GM18870 (cell line): ENCODE data around the gene MRFAP1L1.

ENCODE experiments used
- ATAC-seq: cut with Tn5 transposase; IDR thresholded peaks from one replicate; pipeline ENCODE4 v1.9.1; 2021; ENCODE audit warnings: moderate library complexity; ENCODE audit not compliant: unreplicated experiment

MRFAP1L1 gene

DNA sequence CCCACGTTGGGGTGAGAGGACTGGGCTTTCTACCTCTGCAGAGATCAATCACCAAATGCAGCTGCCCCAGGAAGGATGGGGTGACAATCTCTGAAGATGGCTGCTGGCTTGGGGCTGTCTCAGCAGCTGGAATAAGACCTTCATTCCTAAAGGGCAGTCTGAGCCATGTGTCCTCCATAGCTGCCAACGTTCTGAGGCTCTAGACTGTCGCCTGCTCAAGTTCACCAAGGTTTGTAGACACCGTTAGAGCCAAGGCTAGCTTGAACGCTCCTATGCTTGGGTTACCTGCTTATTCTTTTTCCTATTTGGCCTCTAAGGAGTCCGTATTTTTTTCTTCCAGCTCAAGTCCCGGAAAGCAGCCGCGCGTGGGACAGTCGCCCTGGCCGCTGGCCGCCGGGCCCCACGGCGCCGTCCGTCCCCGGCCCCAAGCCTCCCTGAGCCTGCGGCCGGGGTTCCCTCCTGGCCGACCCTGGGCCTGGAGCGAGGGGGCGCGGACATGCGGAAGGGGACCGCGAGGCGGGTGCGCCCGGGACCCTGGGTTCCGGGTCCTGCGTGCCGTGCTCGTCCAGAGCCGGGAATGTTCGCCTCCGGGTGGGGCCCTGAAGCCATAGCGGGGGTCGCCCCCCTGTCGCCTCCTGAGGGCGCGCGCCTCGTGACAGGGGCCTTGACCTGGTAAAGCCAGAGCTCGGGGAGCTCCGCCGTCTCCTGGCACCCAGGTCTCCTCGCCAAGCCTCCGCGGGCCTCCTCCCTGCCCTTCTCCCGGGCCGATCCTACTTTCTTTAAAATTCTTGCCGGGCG is 45.9 kb downstream of the MRFAP1L1 start:
- no peak for ATAC-seq

- ATAC-seq: no peak
Observed at GRCh38 chr4:6662591-6662990, 47.1 kb downstream of the MRFAP1L1 start.

DNA sequence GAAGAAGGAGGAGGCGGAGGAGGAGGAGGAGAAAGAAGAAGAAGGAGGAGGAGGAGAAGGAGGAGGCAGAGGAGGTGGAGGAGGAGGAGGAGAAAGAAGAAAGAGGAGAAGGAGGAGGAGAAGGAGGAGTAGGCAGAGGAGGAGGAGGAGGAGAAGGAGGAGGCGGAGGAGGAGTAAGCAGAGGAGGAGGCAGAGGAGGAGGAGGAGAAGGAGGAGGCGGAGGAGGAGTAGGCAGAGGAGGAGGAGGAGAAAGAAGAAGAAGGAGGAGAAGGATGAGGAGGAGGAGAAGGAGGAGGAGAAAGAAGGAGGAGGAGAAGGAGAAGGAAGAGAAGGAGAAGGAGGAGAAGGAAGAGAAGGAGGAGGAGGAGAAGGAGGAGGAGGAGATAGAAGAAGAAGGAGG is 49.2 kb downstream of the MRFAP1L1 start:
- ATAC-seq: no peak

- ATAC-seq: no peak
Observed at GRCh38 chr4:6659897-6660296, 49.8 kb downstream of the MRFAP1L1 start.

GRCh38 chr4:6658597-6659075 is 51.0 kb downstream of the MRFAP1L1 start:
- no peak for ATAC-seq

- no peak for ATAC-seq
Observed at GRCh38 chr4:6658209-6658595, 51.5 kb downstream of the MRFAP1L1 start.
